SK-N-SH treated with all-trans-retinoic acid at 6 μM for 48 hours (cell line): ENCODE results near the gene CFL1.

ENCODE experiments used
- ATAC-seq: fragments of 200-7000 bp; cut with Tn5 transposase; 3 replicates; pipeline ENCODE4 v1.9.1; 2020; ENCODE audit warnings: mild to moderate bottlenecking, moderate library complexity
- ARNTL ChIP-seq: fragments of 450-650 bp; formaldehyde crosslinking; IDR thresholded peaks from 2 replicates; pipeline ENCODE4 v1.5.0; 2020; ENCODE audit warnings: low read depth, mild to moderate bottlenecking, moderate library complexity, borderline replicate concordance
- BACH2 ChIP-seq: fragments of 250-450 bp; sonication (Bioruptor Pico); IDR thresholded peaks from 2 replicates; pipeline ENCODE4 v1.9.0; 2021; ENCODE audit warnings: mild to moderate bottlenecking, borderline replicate concordance
- CSDC2 ChIP-seq: fragments of 250-450 bp; sonication (Bioruptor Pico); IDR thresholded peaks from 2 replicates; pipeline ENCODE4 v1.5.0; 2020; ENCODE audit warnings: mild to moderate bottlenecking, moderate library complexity
- OSR1 ChIP-seq: fragments of 250-450 bp; sonication (Bioruptor Pico); IDR thresholded peaks from 2 replicates; pipeline ENCODE4 v1.8.0; 2022; ENCODE audit warnings: moderate library complexity, mild to moderate bottlenecking, inconsistent platforms
- SNAI2 ChIP-seq: fragments of 250-450 bp; sonication (Bioruptor Pico); IDR thresholded peaks from 2 replicates; pipeline ENCODE4 v1.5.0; 2020; ENCODE audit warnings: mild to moderate bottlenecking, moderate library complexity
- TCF4 ChIP-seq: fragments of 250-450 bp; sonication (Bioruptor Pico); IDR thresholded peaks from 2 replicates; pipeline ENCODE4 v1.8.0; 2021; ENCODE audit warnings: mild to moderate bottlenecking, moderate library complexity, borderline replicate concordance
- ZC3H10 ChIP-seq: fragments of 250-450 bp; sonication (Bioruptor Pico); IDR thresholded peaks from 2 replicates; pipeline ENCODE4 v1.5.1; 2021; ENCODE audit warnings: mild to moderate bottlenecking, moderate library complexity
- ZFP3 ChIP-seq: fragments of 250-450 bp; sonication (Bioruptor Pico); IDR thresholded peaks from 2 replicates; pipeline ENCODE4 v1.5.0; 2020; ENCODE audit warnings: mild to moderate bottlenecking, moderate library complexity
- ZFP30 ChIP-seq: fragments of 450-650 bp; formaldehyde crosslinking; IDR thresholded peaks from 2 replicates; pipeline ENCODE4 v1.5.0; 2022; ENCODE audit warnings: mild to moderate bottlenecking, moderate library complexity
- ZNF70 ChIP-seq: fragments of 450-650 bp; formaldehyde crosslinking; IDR thresholded peaks from 2 replicates; pipeline ENCODE4 v1.5.0; 2020; ENCODE audit warnings: mild to moderate bottlenecking, moderate library complexity
- ZNF8 ChIP-seq: fragments of 450-650 bp; formaldehyde crosslinking; IDR thresholded peaks from 2 replicates; pipeline ENCODE4 v1.5.0; 2020; ENCODE audit warnings: mild to moderate bottlenecking, moderate library complexity
- TF ChIP-seq, protein P1 (sequence below): fragments of 250-450 bp; sonication (Bioruptor Pico); IDR thresholded peaks from 2 replicates; pipeline ENCODE4 v1.8.0; 2020; ENCODE audit warnings: mild to moderate bottlenecking, moderate library complexity, borderline replicate concordance
- TF ChIP-seq, protein P2 (sequence below): fragments of 250-450 bp; sonication (Bioruptor Pico); IDR thresholded peaks from 2 replicates; pipeline ENCODE4 v1.5.1; 2021; ENCODE audit warnings: mild to moderate bottlenecking, moderate library complexity
- TF ChIP-seq, protein P3 (sequence below): fragments of 250-450 bp; sonication (Bioruptor Pico); IDR thresholded peaks from 2 replicates; pipeline ENCODE4 v1.5.0; 2020; ENCODE audit warnings: mild to moderate bottlenecking, moderate library complexity

The CFL1 gene

GRCh38 chr11:65880844-65881421 lies 23.0 kb upstream of the CFL1 start:
- no peak for ATAC-seq
- TF ChIP-seq ZFP30, result no peak
- no peak for TF ChIP-seq TCF4
- TF ChIP-seq ARNTL (CRISPR knock-in tag), result no peak

GRCh38 chr11:65880027-65880426 lies 22.0 kb upstream of the CFL1 start:
- ATAC-seq, result no peak
- TF ChIP-seq CSDC2, result no peak

- no peak for TF ChIP-seq ZNF70 (CRISPR knock-in tag)
- ATAC-seq, result peak; percentile 9; the same call in 1 of the 3 replicates
Observed at GRCh38 chr11:65879617-65880016, 21.6 kb upstream of the CFL1 start, which contains the start of gene CTSW. CTSW (plus strand) TSS chr11:65879837; CDS start chr11:65879855, 18 bp downstream.

- peak; percentile 70 for ATAC-seq
- TF ChIP-seq, protein P1, sequence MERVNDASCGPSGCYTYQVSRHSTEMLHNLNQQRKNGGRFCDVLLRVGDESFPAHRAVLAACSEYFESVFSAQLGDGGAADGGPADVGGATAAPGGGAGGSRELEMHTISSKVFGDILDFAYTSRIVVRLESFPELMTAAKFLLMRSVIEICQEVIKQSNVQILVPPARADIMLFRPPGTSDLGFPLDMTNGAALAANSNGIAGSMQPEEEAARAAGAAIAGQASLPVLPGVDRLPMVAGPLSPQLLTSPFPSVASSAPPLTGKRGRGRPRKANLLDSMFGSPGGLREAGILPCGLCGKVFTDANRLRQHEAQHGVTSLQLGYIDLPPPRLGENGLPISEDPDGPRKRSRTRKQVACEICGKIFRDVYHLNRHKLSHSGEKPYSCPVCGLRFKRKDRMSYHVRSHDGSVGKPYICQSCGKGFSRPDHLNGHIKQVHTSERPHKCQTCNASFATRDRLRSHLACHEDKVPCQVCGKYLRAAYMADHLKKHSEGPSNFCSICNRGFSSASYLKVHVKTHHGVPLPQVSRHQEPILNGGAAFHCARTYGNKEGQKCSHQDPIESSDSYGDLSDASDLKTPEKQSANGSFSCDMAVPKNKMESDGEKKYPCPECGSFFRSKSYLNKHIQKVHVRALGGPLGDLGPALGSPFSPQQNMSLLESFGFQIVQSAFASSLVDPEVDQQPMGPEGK (CRISPR knock-in tag), result no peak
- TF ChIP-seq SNAI2 (no peak), ZC3H10 (CRISPR knock-in tag) (no peak)
Observed at GRCh38 chr11:65873318-65874156, 15.6 kb upstream of the CFL1 start.

DNA sequence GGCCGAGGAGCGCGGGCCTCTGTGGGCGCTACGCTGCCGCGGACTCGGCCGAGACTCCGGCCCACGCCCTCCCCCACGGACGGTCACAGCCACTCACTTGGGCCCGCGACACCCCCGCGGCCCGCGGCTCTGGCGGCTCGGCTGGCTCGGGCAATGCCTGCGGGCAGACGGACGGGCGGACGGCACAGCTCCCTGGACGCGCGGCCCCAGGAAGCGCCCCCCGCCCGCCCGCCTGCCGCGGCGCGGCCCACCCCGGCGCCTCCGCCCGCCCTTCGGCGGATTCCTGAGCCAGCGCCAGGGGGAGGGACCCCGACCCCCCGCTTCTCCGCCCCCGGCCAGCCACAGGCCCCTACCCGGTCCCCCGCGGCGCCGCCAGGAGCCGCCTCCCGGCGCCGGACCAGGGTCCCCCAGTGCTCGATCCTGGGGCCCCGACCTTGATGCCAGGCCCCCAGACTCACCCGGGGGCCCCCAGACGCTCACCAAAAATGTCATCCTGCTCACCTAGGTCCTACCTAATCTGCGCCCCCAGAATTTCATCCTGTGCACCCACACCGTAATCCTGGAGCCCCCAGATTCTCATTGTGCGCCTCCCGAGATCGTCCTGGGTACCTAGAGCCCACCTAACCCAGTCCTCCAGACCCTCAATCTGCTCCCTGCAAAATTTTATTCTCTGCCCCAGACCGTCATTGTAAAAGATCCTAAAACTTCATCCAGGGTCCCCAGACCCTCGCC lies 14.8 kb upstream of the CFL1 start, which contains the start of gene EFEMP2:
TSS of gene EFEMP2 (minus strand) at position 215 of the 732 bp plus-strand sequence. CDS start 446 bp downstream, outside the sequence.
- peak; percentile 6 for ATAC-seq

GRCh38 chr11:65871811-65872548 lies 14.0 kb upstream of the CFL1 start:
- TF ChIP-seq ZNF70 (CRISPR knock-in tag) (no peak), SNAI2 (no peak)
- TF ChIP-seq, protein P2, sequence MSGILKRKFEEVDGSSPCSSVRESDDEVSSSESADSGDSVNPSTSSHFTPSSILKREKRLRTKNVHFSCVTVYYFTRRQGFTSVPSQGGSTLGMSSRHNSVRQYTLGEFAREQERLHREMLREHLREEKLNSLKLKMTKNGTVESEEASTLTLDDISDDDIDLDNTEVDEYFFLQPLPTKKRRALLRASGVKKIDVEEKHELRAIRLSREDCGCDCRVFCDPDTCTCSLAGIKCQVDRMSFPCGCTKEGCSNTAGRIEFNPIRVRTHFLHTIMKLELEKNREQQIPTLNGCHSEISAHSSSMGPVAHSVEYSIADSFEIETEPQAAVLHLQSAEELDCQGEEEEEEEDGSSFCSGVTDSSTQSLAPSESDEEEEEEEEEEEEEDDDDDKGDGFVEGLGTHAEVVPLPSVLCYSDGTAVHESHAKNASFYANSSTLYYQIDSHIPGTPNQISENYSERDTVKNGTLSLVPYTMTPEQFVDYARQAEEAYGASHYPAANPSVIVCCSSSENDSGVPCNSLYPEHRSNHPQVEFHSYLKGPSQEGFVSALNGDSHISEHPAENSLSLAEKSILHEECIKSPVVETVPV, result 0 out of 2 replicates have a peak, but pooled peaks have one; percentile 45
- TF ChIP-seq, protein P3, sequence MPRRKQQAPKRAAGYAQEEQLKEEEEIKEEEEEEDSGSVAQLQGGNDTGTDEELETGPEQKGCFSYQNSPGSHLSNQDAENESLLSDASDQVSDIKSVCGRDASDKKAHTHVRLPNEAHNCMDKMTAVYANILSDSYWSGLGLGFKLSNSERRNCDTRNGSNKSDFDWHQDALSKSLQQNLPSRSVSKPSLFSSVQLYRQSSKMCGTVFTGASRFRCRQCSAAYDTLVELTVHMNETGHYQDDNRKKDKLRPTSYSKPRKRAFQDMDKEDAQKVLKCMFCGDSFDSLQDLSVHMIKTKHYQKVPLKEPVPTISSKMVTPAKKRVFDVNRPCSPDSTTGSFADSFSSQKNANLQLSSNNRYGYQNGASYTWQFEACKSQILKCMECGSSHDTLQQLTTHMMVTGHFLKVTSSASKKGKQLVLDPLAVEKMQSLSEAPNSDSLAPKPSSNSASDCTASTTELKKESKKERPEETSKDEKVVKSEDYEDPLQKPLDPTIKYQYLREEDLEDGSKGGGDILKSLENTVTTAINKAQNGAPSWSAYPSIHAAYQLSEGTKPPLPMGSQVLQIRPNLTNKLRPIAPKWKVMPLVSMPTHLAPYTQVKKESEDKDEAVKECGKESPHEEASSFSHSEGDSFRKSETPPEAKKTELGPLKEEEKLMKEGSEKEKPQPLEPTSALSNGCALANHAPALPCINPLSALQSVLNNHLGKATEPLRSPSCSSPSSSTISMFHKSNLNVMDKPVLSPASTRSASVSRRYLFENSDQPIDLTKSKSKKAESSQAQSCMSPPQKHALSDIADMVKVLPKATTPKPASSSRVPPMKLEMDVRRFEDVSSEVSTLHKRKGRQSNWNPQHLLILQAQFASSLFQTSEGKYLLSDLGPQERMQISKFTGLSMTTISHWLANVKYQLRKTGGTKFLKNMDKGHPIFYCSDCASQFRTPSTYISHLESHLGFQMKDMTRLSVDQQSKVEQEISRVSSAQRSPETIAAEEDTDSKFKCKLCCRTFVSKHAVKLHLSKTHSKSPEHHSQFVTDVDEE (CRISPR knock-in tag), result 0 out of 2 replicates have a peak, but pooled peaks have one; percentile 24
- peak; percentile 42 for ATAC-seq

More for the DNA sequence above, 14.8 kb upstream of the CFL1 start, which contains the start of gene EFEMP2:
- TF ChIP-seq ZFP30 (no peak), OSR1 (CRISPR knock-in tag) (no peak), BACH2 (CRISPR knock-in tag) (no peak), ARNTL (CRISPR knock-in tag) (no peak), ZNF8 (CRISPR knock-in tag) (no peak), ZFP3 (CRISPR knock-in tag) (no peak)
- TF ChIP-seq, protein P1 (CRISPR knock-in tag), result no peak
- TF ChIP-seq, protein P2, result no peak
